ENCODE data around the gene DSCAM.

The DSCAM gene

GRCh38 chr21:40707656-40708244 is 139.2 kb downstream of the DSCAM start:
- no peak for DNase-seq

GRCh38 chr21:40706806-40707655 is 139.9 kb downstream of the DSCAM start:
- no peak for DNase-seq

GRCh38 chr21:40706176-40706575 is 140.8 kb downstream of the DSCAM start:
- no peak for DNase-seq

GRCh38 chr21:40704141-40704540 is 142.8 kb downstream of the DSCAM start:
- no peak for DNase-seq

GRCh38 chr21:40699366-40699765 is 147.6 kb downstream of the DSCAM start:
- no peak for DNase-seq

GRCh38 chr21:40696246-40696645 is 150.7 kb downstream of the DSCAM start:
- DNase-seq, result no peak

- DNase-seq, result no peak
Measured at GRCh38 chr21:40689840-40690360, 157.1 kb downstream of the DSCAM start.

GRCh38 chr21:40689217-40689616 is 157.7 kb downstream of the DSCAM start:
- no peak for DNase-seq

- DNase-seq, result no peak
Measured at GRCh38 chr21:40688106-40688864, 158.7 kb downstream of the DSCAM start.

- no peak for DNase-seq
Measured at GRCh38 chr21:40687625-40688024, 159.3 kb downstream of the DSCAM start.

GRCh38 chr21:40686526-40686925 is 160.4 kb downstream of the DSCAM start:
- DNase-seq, result no peak

GRCh38 chr21:40685141-40685540 is 161.8 kb downstream of the DSCAM start:
- peak in 1 of 56 donors; percentile 2 for DNase-seq

- no peak for DNase-seq
Measured at GRCh38 chr21:40684726-40685125, 162.2 kb downstream of the DSCAM start.

- DNase-seq, result no peak
Measured at GRCh38 chr21:40683349-40683748, 163.6 kb downstream of the DSCAM start.

GRCh38 chr21:40681164-40681859 is 165.6 kb downstream of the DSCAM start:
- DNase-seq, result peak in 38 of 56 donors; percentile 1 to 75 (median 25)

GRCh38 chr21:40680311-40680710 is 166.6 kb downstream of the DSCAM start:
- DNase-seq, result no peak

GRCh38 chr21:40678681-40679284 is 168.2 kb downstream of the DSCAM start:
- peak in 4 of 56 donors; percentile 1 to 8 (median 3) for DNase-seq

GRCh38 chr21:40675017-40675416 is 171.9 kb downstream of the DSCAM start:
- DNase-seq, result no peak

GRCh38 chr21:40672602-40673001 is 174.4 kb downstream of the DSCAM start:
- no peak for DNase-seq

GRCh38 chr21:40671716-40672115 is 175.2 kb downstream of the DSCAM start:
- DNase-seq, result no peak
